Nephron (organoid): Measurements from ENCODE around the gene PRKCD.
A peak's percentile ranks its signal among the peaks of the same experiment; 100 is the strongest.

Experiments used
- H3K27ac Mint-ChIP-seq, 3 experiments: 2 replicates each; pipeline ENCODE4 v1.8.0; 2020; ENCODE audit warnings: mixed read lengths in 3 of 3, mild to moderate bottlenecking in 2 of 3, moderate library complexity in 1 of 3
- H3K27me3 Mint-ChIP-seq: 2 replicates; pipeline ENCODE4 v1.8.0; 2021; ENCODE audit warnings: low read depth, mild to moderate bottlenecking, moderate library complexity, mixed read lengths
- H3K36me3 Mint-ChIP-seq: 2 replicates; pipeline ENCODE4 v1.8.0; 2020; ENCODE audit warnings: low read depth, mixed read lengths
- H3K4me1 Mint-ChIP-seq: 2 replicates; pipeline ENCODE4 v1.8.0; 2020; ENCODE audit warnings: mixed read lengths
- H3K4me3 Mint-ChIP-seq, 3 experiments: 2 replicates each; pipeline ENCODE4 v1.8.0; 2020; ENCODE audit warnings: mild to moderate bottlenecking in 3 of 3, mixed read lengths in 3 of 3, moderate library complexity in 2 of 3
- H3K9me3 Mint-ChIP-seq: 2 replicates; pipeline ENCODE4 v1.8.0; 2020; ENCODE audit warnings: mixed read lengths
- CTCF ChIP-seq, 3 experiments: fragments of 200-600 bp; sonication (generic); IDR thresholded peaks; one replicate each; pipeline ENCODE4 v1.5.0; 2021; ENCODE audit warnings: antibody characterized with exemption in 3 of 3; ENCODE audit not compliant: unreplicated experiment in 3 of 3

Gene PRKCD

GRCh38 chr3:53126601-53127000, 34.4 kb upstream of the PRKCD start:
- H3K9me3 Mint-ChIP-seq: no peaks in the 10 kb centered on the region
- H3K4me3 Mint-ChIP-seq: peak overlapping the region in 2 of 3 experiments; percentile 57 to 63
- H3K36me3 Mint-ChIP-seq: peaks cover 26% of the 10 kb centered on the region
- no peak for TF ChIP-seq CTCF (IDR thresholded peaks at IDR 0.05; ENCODE audit: unreplicated experiment in 3 of 3)
- H3K27ac Mint-ChIP-seq: no peak overlapping the region
- H3K27me3 Mint-ChIP-seq: no peaks in the 10 kb centered on the region
- H3K4me1 Mint-ChIP-seq: peaks cover 20% of the 10 kb centered on the region

- Mint-ChIP-seq H3K9me3 (no peaks in the 10 kb centered on the region), H3K36me3 (peaks cover 8% of the 10 kb centered on the region), H3K27ac (peak overlapping the region; percentile 96 to 98 (median 98)), H3K4me1 (peaks cover 20% of the 10 kb centered on the region), H3K4me3 (peak overlapping the region; percentile 87 to 92 (median 89)), H3K27me3 (no peaks in the 10 kb centered on the region)
- TF ChIP-seq CTCF (IDR thresholded peaks at IDR 0.05; ENCODE audit: unreplicated experiment in 3 of 3): no peak
These were observed 31.7 kb upstream of the PRKCD start for GRCh38 chr3:53129344-53129743.

- Mint-ChIP-seq H3K27ac (peak within 1 kb of the TSS; percentile 96 to 98 (median 98)), H3K36me3 (no peaks in the 10 kb centered on the region), H3K4me3 (peak within 1 kb of the TSS; percentile 87 to 92 (median 89)), H3K27me3 (no peaks in the 10 kb centered on the region), H3K9me3 (no peaks in the 10 kb centered on the region), H3K4me1 (peaks cover 20% of the 10 kb centered on the region)
- TF ChIP-seq CTCF (IDR thresholded peaks at IDR 0.05; ENCODE audit: unreplicated experiment in 3 of 3): no peak
These were observed 30.6 kb upstream of the PRKCD start, which contains the start of gene RFT1 for GRCh38 chr3:53130179-53131061. Gene RFT1 (minus strand): TSS chr3:53130435. CDS start chr3:53130400, 35 bp downstream.

GRCh38 chr3:53131096-53131495, 29.9 kb upstream of the PRKCD start:
- Mint-ChIP-seq H3K9me3 (no peaks in the 10 kb centered on the region), H3K4me3 (peak overlapping the region; percentile 87 to 92 (median 89)), H3K27ac (peak overlapping the region; percentile 96 to 98 (median 98)), H3K4me1 (peaks cover 20% of the 10 kb centered on the region), H3K27me3 (no peaks in the 10 kb centered on the region), H3K36me3 (no peaks in the 10 kb centered on the region)
- TF ChIP-seq CTCF (IDR thresholded peaks at IDR 0.05; ENCODE audit: unreplicated experiment in 3 of 3): no peak

- Mint-ChIP-seq H3K27me3 (no peaks in the 10 kb centered on the region), H3K4me3 (peak overlapping the region; percentile 57 to 92 (median 59)), H3K36me3 (no peaks in the 10 kb centered on the region), H3K4me1 (peaks cover 20% of the 10 kb centered on the region), H3K9me3 (no peaks in the 10 kb centered on the region), H3K27ac (peak overlapping the region; percentile 10 to 98 (median 96))
- no peak for TF ChIP-seq CTCF (IDR thresholded peaks at IDR 0.05; ENCODE audit: unreplicated experiment in 3 of 3)
These were observed 28.7 kb upstream of the PRKCD start for GRCh38 chr3:53132347-53132746.
